ENCODE measurements around the gene CCDC51. TPM values are rescaled to one million over a fixed set of nuclear protein-coding genes. Genes with fewer than 3 reads are reported as not detected.

CCDC51 gene
- total and polyA plus RNA-seq, 2 of the 13 experiments (the other 11 are each of a cell fraction or from before 2014, with no cell fraction given): 18.1 to 29.4 TPM

DNA sequence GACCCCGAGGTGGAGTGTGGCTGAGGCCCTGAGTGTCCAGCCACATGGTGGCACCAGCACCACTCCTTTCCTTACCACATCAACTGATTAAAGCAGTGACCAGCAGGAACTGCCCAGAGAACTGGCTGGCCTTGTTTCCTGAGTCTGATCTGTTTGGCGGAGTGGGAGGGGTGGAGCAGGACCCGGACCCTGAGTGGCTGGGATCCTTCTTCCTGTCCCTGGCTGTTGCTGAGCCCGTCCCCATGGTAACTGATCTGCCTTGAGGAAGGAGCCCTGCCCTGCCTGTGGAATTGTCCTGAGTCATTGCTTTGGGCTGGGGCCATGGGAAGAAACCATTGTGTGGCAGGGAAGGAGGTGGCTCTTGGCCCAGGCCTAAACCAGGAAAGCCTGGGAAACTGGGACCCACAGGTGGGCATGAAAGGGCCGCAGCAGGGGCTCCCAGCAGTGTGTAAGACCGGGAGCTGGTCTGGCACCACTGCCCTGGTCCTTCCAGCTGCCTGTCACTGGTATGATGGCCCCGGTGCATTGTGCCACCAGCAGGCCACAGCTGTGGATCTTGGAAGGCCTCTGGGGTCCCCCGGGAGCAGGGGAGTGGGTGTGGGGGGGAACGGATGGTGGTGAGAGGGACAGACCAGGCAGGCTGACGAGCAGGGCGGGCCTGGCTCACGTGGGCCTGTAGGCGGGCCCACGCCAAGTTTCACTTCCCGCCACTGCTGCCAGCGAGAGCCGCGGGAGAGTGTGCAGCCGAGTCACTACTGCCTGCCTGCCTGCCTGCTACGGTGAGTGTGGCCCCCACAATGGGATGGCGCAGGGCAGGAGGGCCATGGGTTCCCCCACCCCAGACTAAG is 25.8 kb upstream of the CCDC51 start (continued):
- peak; percentile 48; the same call in 1 of the 2 replicates for TF ChIP-seq SALL2 (CRISPR knock-in tag; IDR thresholded peaks at IDR 0.05)
- TF ChIP-seq ZNF101 (CRISPR knock-in tag; IDR thresholded peaks at IDR 0.05; ENCODE audit: borderline replicate concordance, low read depth): no peak
- no peak for TF ChIP-seq HNRNPH1 (optimal IDR thresholded peaks at IDR 0.05; ENCODE audit: low read depth, low read length)
- TF ChIP-seq, protein P1, sequence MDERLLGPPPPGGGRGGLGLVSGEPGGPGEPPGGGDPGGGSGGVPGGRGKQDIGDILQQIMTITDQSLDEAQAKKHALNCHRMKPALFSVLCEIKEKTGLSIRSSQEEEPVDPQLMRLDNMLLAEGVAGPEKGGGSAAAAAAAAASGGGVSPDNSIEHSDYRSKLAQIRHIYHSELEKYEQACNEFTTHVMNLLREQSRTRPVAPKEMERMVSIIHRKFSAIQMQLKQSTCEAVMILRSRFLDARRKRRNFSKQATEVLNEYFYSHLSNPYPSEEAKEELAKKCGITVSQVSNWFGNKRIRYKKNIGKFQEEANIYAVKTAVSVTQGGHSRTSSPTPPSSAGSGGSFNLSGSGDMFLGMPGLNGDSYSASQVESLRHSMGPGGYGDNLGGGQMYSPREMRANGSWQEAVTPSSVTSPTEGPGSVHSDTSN (CRISPR knock-in tag; IDR thresholded peaks at IDR 0.05): no peak
- no peak for TF ChIP-seq ZNF12 (CRISPR knock-in tag; IDR thresholded peaks at IDR 0.05)
- TF ChIP-seq NFYB (CRISPR knock-in tag; IDR thresholded peaks at IDR 0.05): no peak
- TF ChIP-seq DMAP1 (CRISPR knock-in tag; IDR thresholded peaks at IDR 0.05): no peak
- 0 out of 2 replicates have a peak, but pooled peaks have one; percentile 70 for TF ChIP-seq ZNF547 (CRISPR knock-in tag; IDR thresholded peaks at IDR 0.05)
- TF ChIP-seq, protein P2, sequence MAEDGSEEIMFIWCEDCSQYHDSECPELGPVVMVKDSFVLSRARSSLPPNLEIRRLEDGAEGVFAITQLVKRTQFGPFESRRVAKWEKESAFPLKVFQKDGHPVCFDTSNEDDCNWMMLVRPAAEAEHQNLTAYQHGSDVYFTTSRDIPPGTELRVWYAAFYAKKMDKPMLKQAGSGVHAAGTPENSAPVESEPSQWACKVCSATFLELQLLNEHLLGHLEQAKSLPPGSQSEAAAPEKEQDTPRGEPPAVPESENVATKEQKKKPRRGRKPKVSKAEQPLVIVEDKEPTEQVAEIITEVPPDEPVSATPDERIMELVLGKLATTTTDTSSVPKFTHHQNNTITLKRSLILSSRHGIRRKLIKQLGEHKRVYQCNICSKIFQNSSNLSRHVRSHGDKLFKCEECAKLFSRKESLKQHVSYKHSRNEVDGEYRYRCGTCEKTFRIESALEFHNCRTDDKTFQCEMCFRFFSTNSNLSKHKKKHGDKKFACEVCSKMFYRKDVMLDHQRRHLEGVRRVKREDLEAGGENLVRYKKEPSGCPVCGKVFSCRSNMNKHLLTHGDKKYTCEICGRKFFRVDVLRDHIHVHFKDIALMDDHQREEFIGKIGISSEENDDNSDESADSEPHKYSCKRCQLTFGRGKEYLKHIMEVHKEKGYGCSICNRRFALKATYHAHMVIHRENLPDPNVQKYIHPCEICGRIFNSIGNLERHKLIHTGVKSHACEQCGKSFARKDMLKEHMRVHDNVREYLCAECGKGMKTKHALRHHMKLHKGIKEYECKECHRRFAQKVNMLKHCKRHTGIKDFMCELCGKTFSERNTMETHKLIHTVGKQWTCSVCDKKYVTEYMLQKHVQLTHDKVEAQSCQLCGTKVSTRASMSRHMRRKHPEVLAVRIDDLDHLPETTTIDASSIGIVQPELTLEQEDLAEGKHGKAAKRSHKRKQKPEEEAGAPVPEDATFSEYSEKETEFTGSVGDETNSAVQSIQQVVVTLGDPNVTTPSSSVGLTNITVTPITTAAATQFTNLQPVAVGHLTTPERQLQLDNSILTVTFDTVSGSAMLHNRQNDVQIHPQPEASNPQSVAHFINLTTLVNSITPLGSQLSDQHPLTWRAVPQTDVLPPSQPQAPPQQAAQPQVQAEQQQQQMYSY (CRISPR knock-in tag; IDR thresholded peaks at IDR 0.05): no peak
- no peak for TF ChIP-seq ZNF24 (IDR thresholded peaks at IDR 0.05)
- no peak for TF ChIP-seq ZNF841 (CRISPR knock-in tag; IDR thresholded peaks at IDR 0.05; ENCODE audit: borderline replicate concordance)
- TF ChIP-seq SP5 (CRISPR knock-in tag; IDR thresholded peaks at IDR 0.05; ENCODE audit: borderline replicate concordance, low read depth): no peak
- TF ChIP-seq, protein P3, sequence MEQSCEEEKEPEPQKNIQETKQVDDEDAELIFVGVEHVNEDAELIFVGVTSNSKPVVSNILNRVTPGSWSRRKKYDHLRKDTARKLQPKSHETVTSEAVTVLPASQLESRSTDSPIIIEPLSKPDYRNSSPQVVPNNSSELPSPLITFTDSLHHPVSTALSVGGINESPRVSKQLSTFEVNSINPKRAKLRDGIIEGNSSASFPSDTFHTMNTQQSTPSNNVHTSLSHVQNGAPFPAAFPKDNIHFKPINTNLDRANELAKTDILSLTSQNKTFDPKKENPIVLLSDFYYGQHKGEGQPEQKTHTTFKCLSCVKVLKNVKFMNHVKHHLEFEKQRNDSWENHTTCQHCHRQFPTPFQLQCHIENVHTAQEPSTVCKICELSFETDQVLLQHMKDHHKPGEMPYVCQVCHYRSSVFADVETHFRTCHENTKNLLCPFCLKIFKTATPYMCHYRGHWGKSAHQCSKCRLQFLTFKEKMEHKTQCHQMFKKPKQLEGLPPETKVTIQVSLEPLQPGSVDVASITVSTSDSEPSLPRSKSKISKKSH (CRISPR knock-in tag; IDR thresholded peaks at IDR 0.05; ENCODE audit: borderline replicate concordance): no peak
- TF ChIP-seq FOXJ3 (CRISPR knock-in tag; IDR thresholded peaks at IDR 0.05; ENCODE audit: borderline replicate concordance): no peak
- TF ChIP-seq ZNF121 (CRISPR knock-in tag; IDR thresholded peaks at IDR 0.05): no peak
- peak; percentile 39 for TF ChIP-seq GABPB1 (CRISPR knock-in tag; IDR thresholded peaks at IDR 0.05)
- TF ChIP-seq ZNF329 (CRISPR knock-in tag; IDR thresholded peaks at IDR 0.05; ENCODE audit: low read depth): no peak
- TF ChIP-seq ZNF850 (CRISPR knock-in tag; conservative IDR thresholded peaks at IDR 0.05): no peak
- TF ChIP-seq FOXA1 (IDR thresholded peaks at IDR 0.05): no peak
- no peak for TF ChIP-seq FOXA1 (CRISPR knock-in tag; IDR thresholded peaks at IDR 0.05)
- no peak for TF ChIP-seq ZBTB42 (CRISPR knock-in tag; IDR thresholded peaks at IDR 0.05)
- TF ChIP-seq, protein P4, sequence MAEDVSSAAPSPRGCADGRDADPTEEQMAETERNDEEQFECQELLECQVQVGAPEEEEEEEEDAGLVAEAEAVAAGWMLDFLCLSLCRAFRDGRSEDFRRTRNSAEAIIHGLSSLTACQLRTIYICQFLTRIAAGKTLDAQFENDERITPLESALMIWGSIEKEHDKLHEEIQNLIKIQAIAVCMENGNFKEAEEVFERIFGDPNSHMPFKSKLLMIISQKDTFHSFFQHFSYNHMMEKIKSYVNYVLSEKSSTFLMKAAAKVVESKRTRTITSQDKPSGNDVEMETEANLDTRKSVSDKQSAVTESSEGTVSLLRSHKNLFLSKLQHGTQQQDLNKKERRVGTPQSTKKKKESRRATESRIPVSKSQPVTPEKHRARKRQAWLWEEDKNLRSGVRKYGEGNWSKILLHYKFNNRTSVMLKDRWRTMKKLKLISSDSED (CRISPR knock-in tag; IDR thresholded peaks at IDR 0.05): no peak

Measured in HepG2 (cell line).